Ovary (tissue), 3 donors: ENCODE data around the gene GAGE13.

ENCODE experiments used
- POLR2A ChIP-seq: fragments of 450-650 bp; IDR thresholded peaks from one replicate; pipeline ENCODE4 v1.6.1; 2017; ENCODE audit warnings: antibody characterized with exemption, mild to moderate bottlenecking, moderate library complexity
- TF ChIP-seq, protein P1 (sequence below), 3 donors: fragments of 450-650 bp in 2 of 3; fragments of 200-600 bp in 1 of 3; IDR thresholded peaks; one replicate each; pipeline versions ENCODE4 v1.5.1 to v1.8.0; 2016 to 2022; ENCODE audit warnings: antibody characterized with exemption in 3 of 3, mild to moderate bottlenecking in 1 of 3
- donor health status: DM: no; HTN: no; CAD: no.

DNA sequence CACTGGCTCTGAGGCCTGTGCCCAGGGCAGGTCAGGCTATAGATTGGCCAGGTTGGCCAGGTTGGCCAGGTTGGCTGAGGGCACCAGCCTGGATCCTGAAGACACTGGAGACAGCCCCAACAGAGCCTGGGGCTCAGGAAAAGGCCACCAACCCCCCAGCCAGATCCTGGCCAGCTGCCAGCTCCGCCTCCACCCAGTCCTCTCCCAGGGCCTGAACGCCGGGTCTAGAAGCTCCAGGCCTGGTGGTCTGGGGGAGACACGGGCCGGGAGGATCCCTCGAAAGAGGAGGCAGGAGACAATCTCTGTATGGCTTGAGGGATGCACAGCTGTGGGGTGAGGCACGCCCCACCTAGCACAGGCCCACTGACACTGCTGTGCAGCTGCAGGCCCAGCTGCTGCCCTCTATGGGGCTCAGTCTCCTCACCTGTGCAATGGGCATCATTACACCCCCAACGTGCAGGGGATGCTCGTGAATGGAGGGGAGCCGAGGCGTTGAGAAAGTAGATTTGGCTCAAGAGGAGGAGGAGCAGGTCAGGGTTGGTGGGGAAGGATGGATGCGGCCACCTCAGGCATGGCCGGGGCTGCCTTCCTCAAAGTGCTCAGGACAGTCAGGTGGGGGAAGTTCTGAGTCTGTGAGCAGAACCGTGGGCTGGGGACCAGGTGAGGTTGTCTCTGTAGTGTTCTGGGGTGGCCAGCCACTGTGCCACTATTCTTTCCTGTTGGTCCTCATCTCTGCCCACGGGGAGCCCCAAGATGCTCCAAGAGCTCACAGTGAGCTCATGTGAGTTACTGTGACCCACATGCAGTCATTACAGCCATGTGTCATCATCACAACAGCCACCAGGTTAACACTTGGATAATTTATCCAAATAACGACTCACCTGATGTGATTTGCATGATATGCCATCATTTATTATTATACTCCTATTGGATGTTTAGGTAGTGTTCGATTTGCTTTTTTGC lies 38.7 kb upstream of the GAGE13 start:
- TF ChIP-seq, protein P1, sequence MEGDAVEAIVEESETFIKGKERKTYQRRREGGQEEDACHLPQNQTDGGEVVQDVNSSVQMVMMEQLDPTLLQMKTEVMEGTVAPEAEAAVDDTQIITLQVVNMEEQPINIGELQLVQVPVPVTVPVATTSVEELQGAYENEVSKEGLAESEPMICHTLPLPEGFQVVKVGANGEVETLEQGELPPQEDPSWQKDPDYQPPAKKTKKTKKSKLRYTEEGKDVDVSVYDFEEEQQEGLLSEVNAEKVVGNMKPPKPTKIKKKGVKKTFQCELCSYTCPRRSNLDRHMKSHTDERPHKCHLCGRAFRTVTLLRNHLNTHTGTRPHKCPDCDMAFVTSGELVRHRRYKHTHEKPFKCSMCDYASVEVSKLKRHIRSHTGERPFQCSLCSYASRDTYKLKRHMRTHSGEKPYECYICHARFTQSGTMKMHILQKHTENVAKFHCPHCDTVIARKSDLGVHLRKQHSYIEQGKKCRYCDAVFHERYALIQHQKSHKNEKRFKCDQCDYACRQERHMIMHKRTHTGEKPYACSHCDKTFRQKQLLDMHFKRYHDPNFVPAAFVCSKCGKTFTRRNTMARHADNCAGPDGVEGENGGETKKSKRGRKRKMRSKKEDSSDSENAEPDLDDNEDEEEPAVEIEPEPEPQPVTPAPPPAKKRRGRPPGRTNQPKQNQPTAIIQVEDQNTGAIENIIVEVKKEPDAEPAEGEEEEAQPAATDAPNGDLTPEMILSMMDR (IDR thresholded peaks at IDR 0.05), result no peak
- no peak for TF ChIP-seq POLR2A
